Urinary bladder (tissue), 4 donors: ENCODE measurements around the gene CAMTA2. TPM values are rescaled to one million over a fixed set of nuclear protein-coding genes. Genes with fewer than 3 reads are reported as not detected.

ENCODE experiments used
- DNase-seq: peaks from one replicate; pipeline ENCODE4 v3.0.0-alpha.2; 2015; ENCODE audit errors: extremely low spot score
- H3K27ac ChIP-seq: one replicate; pipeline ENCODE4 v1.5.1; 2013; ENCODE audit warnings: low read depth, mild to moderate bottlenecking, moderate library complexity
- H3K36me3 ChIP-seq: one replicate; pipeline ENCODE4 v1.6.1; 2013; ENCODE audit warnings: mild to moderate bottlenecking, moderate library complexity; ENCODE audit not compliant: insufficient read depth
- H3K4me1 ChIP-seq: one replicate; pipeline ENCODE4 v1.6.1; 2013; ENCODE audit warnings: mild to moderate bottlenecking, moderate library complexity; ENCODE audit not compliant: insufficient read depth
- H3K4me3 ChIP-seq: one replicate; pipeline ENCODE4 v1.5.1; 2013; ENCODE audit warnings: low read depth, low read length
- WGBS: extraction: QIAGEN DNeasy Blood & Tissue Kit; methylation state at CpG from one replicate; pipeline ENCODE4 v1.1.7; 2013; 5-methylcytosine and 5-hydroxymethylcytosine counted together
- polyA plus RNA-seq: library from polyadenylated mRNA; stranded (reverse); fragments of 200-250 nt; gene quantifications from one replicate; pipeline ENCODE4 v1.2.3, GENCODE V29; 2013
- total RNA-seq: library from RNA; depleted of rRNA; stranded (reverse); fragments of >200 nt; gene quantifications from one replicate; pipeline ENCODE4 v1.2.3, GENCODE V29; 2014
- donor health status: healthy with polysubstance abuse.
- donor health status: healthy.

Gene CAMTA2
- total and polyA plus RNA-seq, 2 donors: 5.7 to 46.1 TPM

DNA sequence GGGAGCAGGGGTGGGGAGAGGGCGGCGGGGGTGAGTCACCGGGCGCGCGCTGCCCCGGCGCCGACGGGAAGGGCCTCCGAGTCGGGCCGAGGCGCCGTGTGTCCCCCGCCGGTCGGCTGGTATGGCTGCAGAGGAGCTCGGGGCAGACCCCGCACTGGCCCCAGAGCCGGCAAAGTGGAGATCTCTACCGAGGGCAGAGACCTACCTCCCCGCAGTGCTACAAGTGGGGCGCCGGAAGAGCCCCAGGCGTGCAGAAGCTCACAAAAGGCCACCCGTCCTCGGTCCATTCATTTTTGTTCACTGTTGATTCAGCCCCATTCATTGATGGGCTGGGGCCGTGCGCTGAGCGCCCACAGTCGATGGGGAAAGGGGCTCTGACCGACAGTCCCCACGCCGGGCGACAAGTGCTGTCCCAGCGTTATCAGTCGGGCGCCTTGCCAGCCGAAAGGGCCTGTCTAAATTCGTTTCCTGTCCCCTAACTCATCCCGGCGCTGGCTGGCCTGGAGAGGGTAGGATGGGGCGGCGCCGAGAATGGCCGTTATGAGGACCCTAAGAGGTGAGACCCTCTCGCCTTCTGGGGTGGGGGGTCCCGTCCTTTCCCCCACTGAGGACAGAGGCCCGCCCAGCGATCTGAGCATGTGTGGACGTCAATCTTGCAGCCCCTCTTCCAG is 37.3 kb downstream of the CAMTA2 start:
- WGBS: 6% methylated on average over 52 of the region's 52 CpGs
- no peak for DNase-seq
- no peaks in the 10 kb centered on the region for H3K4me1 ChIP-seq

DNA sequence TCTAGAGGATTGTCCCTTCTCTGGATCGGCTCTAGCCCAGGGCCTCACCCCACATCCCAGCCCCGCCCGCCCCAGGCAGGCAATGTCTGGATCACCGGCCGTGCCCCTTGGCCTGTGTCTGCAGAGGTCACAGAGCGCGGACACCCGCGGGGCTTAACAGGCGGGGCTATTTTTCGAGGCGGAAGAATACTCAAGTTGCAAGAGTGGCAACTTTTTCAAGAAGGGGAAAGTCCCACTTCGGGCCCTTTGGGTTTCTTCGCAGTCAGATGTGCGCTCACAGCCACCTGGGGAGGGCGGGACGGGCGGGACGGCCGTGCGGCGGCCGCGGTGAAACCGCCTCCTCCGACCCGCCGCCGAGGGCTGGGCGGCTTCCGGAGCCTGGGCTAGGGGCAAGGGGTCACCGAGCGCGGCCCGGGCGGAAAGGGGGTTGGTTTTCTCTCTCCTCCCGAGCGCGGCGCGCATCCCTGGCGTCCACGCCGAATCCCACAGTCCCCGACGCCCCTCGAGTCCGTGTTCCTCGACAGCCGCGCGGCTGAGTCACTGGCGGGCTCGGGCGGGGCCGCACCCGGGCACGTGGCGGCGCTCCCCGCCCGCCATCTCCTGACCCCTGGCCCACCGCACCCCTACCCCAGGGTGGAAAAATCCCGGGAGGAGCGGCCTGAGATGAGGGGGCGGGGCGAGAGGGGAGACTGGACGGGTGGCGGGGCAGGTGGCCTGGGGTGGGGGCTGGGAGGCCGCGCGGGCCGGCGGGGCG is 38.0 kb downstream of the CAMTA2 start:
- WGBS: under 1% methylated on average over 75 of the region's 75 CpGs
- Histone ChIP-seq H3K36me3 (no peaks in the 10 kb centered on the region), H3K4me1 (no peaks in the 10 kb centered on the region), H3K27ac (peak overlapping the region; percentile 99), H3K4me3 (peak overlapping the region; percentile 97)
- DNase-seq: no peak

More for the DNA sequence above, 37.3 kb downstream of the CAMTA2 start:
- Histone ChIP-seq H3K27ac (peak overlapping the region; percentile 70), H3K36me3 (no peaks in the 10 kb centered on the region), H3K4me3 (peak overlapping the region; percentile 97)

DNA sequence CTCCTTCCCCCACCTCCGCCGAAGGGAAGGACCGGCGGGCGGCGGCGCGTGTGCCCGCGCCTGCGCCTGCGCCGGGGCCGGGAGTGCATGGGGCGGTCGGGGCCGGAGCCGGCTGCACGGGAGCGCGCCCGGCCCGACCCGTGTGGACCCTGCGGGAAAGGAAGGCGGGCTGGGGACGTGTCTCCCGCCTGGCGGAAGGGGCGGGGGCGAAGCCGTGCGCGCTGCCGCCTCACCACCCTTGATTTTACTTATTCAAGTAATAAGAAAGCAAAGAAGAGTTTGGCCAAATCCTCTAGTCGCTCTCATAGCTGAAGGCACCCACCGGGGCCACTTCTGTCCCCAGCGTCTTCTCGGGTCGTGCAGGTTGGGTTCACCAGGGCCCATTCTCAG is 38.5 kb downstream of the CAMTA2 start:
- Histone ChIP-seq H3K4me1 (no peaks in the 10 kb centered on the region), H3K36me3 (no peaks in the 10 kb centered on the region), H3K27ac (peak overlapping the region; percentile 99), H3K4me3 (peak overlapping the region; percentile 97)
- DNase-seq: no peak
- under 1% methylated on average over 40 of the region's 40 CpGs for WGBS

DNA sequence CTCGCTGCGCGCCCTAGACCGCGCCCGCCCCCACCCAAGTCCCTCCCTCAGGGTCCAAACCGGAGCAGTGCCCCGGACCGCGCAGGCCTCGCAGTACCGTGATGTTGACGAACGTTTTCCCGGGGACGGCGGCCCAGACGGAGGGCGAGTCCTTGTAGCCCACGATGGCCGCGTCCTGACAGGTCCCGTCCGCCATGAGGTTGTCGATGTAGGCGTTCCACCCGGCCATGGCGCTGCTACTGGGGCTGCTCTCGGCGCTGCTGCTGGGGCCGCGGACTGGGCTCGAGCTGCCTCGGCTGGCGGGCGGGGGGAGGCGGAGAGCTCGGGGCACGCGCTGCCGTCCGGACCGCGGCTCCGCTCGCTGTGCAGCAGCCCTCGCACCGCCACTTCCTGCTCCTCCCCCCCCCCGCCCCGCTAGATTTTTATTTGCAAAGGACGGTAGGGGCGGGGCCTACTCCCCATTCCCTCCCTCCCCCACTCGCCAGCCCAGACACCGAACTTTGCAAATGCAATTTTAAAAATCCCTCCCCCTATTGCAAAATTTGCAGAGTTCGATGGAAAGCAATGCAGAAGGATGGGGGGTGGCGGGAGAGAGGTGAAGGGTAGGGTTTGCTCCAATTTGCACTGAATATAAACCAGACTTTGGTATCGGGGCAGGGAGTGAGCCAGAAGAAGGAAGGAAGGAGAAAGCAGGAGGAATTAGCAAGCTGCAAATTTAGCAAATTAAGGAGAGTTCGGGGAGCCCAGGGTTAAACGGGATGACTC is 39.1 kb downstream of the CAMTA2 start, which contains the start of gene PFN1:
Gene PFN1 (minus strand): TSS at position 365 of the 765 bp plus-strand sequence. CDS start 136 bp downstream, at position 229.
- DNase-seq: peak; percentile 81
- Histone ChIP-seq H3K4me1 (no peaks in the 10 kb centered on the region), H3K27ac (peak within 1 kb of the TSS; percentile 99), H3K36me3 (peaks cover 2% of the 10 kb centered on the region), H3K4me3 (peak within 1 kb of the TSS; percentile 97)
- WGBS: under 1% methylated on average over 59 of the region's 59 CpGs

DNA sequence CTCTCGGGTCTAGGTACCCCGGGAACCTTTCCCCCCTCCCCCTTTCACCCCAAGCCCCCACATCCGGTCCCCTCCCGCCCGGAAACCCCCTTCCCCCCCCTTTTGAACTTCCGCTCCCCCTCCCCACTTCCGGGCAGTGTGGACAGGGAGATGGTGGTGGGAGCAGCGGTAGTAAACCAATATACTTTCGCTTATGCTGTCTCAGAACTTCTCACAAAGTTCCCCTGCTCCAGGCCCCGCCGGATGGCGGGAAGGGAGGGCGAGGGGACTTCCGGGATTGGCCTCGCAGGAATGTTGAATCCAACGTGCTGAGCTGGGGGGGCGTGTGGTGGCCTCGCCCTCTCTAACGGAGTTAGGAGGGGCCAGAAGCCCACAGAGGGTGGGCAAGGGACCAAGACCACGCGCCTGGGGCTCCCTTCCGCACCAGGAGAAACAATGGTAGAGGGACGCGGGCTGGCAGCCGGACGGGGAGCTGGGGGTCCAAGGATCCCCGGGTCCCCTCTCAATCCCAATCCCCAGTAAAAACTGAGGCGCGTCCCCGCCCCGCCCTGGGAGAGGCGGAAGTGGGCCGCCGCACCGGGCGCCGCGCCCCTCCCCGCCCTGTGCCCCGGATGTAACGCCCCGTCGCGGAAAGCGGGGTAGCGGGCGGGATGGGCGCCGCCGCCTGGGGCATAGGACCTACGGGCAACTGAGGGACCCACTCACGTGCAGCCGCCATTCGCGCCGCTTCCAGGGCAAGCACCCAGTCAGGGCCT is 39.9 kb downstream of the CAMTA2 start:
- H3K27ac ChIP-seq: peak overlapping the region; percentile 99
- H3K4me3 ChIP-seq: peak overlapping the region; percentile 97
- WGBS: under 1% methylated on average over 56 of the region's 56 CpGs
- no peak for DNase-seq
- peaks cover 3% of the 10 kb centered on the region for H3K36me3 ChIP-seq
- no peaks in the 10 kb centered on the region for H3K4me1 ChIP-seq

DNA sequence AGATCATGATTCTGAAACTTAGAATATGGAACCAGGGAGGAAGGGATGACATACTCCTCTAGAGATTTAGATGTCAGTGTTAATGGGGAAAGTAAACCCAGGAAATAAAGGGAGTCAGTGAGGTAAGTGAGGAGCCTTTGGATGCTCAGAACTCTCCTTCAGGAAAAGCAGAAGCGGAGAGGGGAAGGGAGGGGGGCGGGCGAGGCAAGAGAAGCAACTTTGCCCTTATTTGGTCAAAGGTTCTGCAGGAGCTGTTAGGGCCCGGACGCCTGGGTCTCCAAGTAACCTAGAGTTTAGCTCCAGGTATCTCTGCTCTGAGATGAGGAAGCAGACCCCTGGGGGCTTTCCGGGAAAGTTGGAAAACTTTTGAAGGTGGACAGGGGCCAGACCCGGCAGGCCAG is 40.5 kb downstream of the CAMTA2 start:
- peak overlapping the region; percentile 97 for H3K4me3 ChIP-seq
- 1% methylated on average over 7 of the region's 7 CpGs for WGBS
- H3K4me1 ChIP-seq: no peaks in the 10 kb centered on the region
- no peak for DNase-seq
- peak overlapping the region; percentile 57 for H3K27ac ChIP-seq
- peaks cover 3% of the 10 kb centered on the region for H3K36me3 ChIP-seq

DNA sequence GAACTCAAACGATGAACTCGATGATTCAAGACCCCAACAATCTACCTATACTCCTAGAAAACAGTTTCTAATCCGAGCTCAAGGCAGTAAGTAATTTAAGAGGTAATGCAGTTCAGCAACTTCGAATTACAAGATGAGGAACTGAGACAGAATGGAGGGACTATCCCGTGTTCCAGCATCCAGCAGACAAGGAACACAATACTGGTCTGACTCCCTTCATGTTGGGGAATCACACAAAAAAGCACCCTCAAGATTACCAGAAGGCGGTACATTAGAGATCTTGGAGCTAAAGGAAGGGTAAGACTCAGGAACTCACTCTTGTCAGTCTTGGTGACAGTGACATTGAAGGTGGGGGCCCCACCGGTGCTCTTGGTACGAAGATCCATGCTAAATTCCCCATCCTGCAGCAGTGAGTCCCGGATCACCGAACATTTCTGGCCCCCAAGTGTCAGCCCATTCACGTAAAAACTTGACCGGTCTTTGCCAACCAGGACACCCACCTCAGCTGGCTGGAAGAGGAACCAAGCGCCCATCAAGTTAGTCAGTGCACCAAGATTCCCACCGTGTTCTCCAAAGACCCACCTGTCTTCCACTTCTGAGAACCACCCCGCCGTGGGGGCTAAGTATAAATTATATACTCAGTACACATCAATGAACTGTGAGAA is 41.0 kb downstream of the CAMTA2 start:
- DNase-seq: no peak
- Histone ChIP-seq H3K4me1 (no peaks in the 10 kb centered on the region), H3K27ac (no peak overlapping the region), H3K4me3 (peak overlapping the region; percentile 97), H3K36me3 (peaks cover 3% of the 10 kb centered on the region)
- 30% methylated on average over 16 of the region's 16 CpGs for WGBS

DNA sequence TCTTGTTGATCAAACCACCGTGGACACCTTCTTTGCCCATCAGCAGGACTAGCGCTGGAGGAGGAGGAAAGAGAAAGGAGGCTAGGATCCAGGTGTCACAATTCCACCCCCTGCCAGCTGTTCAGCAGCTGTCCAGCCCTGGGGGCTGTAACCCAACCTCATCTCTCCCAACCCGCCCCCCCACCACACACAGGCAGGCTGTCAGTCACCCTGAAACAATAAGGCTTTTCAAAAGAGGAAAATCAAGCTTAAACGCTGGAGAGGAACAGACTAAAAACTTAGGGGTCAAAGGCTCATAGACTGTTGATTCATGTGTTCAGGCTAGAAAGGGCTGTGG is 41.6 kb downstream of the CAMTA2 start:
- no peak for DNase-seq
- 39% methylated on average over 4 of the region's 4 CpGs for WGBS
- no peaks in the 10 kb centered on the region for H3K4me1 ChIP-seq
- peaks cover 3% of the 10 kb centered on the region for H3K36me3 ChIP-seq
- no peak overlapping the region for H3K4me3 ChIP-seq
- peak overlapping the region; percentile 61 for H3K27ac ChIP-seq

DNA sequence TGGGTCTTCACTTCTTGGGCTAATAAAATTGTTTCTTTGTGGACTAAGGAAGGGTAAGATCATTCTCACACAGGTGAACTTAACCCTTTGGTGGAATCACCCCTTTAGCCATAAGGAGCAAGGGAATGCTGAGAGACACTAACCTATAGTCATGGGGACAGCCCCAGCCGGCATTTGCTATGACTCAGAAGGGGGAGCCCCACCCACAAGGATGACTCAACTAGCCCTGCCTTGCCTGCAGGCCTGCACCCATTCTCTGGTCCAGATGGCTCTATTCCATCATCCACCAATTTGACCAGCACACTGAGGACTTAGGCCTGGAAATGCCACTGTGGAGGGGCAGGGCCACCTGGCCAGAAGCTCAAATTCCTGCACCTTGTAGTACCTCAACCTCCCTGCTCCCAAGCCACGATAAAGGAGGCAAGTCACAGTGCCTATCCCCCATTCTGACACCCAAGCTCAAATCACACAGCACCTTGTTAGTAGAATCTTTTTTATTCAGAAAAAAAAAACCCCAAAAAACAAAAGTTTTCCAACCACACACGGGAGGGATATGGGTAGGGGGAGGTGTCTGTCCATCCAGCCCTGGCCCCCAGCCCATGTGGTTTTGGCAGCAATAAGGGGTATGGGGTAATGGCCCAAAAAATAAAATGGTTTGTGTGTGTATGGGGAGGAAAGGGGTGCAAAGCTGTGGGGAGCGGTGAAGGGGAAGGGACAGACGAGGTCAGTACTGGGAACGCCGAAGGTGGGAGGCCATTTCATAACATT is 42.1 kb downstream of the CAMTA2 start:
- Histone ChIP-seq H3K27ac (peak overlapping the region; percentile 61), H3K4me3 (no peak overlapping the region), H3K4me1 (no peaks in the 10 kb centered on the region), H3K36me3 (peaks cover 3% of the 10 kb centered on the region)
- WGBS: 41% methylated on average over 7 of the region's 7 CpGs
- no peak for DNase-seq

DNA sequence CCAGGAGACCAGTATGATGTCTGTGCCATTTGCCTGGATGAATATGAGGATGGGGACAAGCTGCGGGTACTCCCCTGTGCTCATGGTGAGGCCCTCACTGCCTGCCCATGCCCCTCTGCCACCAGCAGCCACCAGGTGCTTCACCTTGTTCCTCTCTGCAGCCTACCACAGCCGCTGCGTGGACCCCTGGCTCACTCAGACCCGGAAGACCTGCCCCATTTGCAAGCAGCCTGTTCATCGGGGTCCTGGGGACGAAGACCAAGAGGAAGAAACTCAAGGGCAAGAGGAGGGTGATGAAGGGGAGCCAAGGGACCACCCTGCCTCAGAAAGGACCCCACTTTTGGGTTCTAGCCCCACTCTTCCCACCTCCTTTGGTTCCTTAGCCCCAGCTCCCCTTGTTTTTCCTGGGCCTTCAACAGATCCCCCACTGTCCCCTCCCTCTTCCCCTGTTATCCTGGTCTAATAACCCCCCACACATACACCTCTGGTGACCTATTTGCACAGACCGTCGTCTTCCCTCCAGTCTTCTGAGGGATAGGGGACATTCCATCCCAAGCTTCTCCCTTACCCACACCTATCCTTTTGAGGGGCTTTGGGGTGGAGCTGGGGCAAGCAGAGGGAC is 42.8 kb downstream of the CAMTA2 start:
- DNase-seq: no peak
- 66% methylated on average over 8 of the region's 8 CpGs for WGBS
- no peak overlapping the region for H3K4me3 ChIP-seq
- H3K27ac ChIP-seq: peak overlapping the region; percentile 47
- no peaks in the 10 kb centered on the region for H3K4me1 ChIP-seq
- H3K36me3 ChIP-seq: peaks cover 3% of the 10 kb centered on the region

DNA sequence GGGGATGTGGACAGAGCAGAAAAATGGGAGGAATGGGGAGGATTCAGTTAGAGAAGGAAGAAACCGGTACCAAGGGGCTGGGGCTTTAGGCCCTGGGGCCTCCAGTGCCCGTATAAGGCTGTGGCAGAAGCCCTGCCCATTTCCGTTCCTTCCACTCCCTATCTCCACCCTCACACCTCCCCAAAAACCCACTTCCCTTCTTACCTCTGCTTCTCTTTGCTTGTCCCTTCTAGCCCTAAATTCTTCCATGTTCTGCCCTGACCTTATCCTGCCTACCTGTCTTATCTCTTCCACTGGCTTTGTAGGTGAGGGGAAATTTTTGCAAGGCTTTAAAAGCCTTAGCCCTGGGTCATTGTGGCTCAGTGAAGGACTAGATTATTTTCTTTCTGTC is 43.3 kb downstream of the CAMTA2 start:
- WGBS: 37% methylated on average over 3 of the region's 3 CpGs
- Histone ChIP-seq H3K4me3 (no peak overlapping the region), H3K27ac (no peak overlapping the region), H3K4me1 (no peaks in the 10 kb centered on the region), H3K36me3 (peaks cover 3% of the 10 kb centered on the region)
- DNase-seq: no peak
